OCI-LY1 (cell line): ENCODE measurements around the gene TAS1R1.
A peak's percentile ranks its signal among the peaks of the same experiment; 100 is the strongest.

Experiments
- H2AFZ ChIP-seq: fragments of 200-600 bp; sonication (generic), shearing (Covaris generic); 2 replicates; pipeline ENCODE4 v1.6.0; 2014; ENCODE audit warnings: antibody characterized with exemption, mild to moderate bottlenecking, low read length
- H3F3A ChIP-seq: fragments of 200-600 bp; sonication (generic), shearing (Covaris generic); 2 replicates; pipeline ENCODE4 v1.6.0; 2014; ENCODE audit warnings: mild to moderate bottlenecking, antibody characterized with exemption, low read length, moderate library complexity; ENCODE audit not compliant: insufficient read depth
- H3K27ac ChIP-seq: fragments of 200-600 bp; sonication (generic); 2 replicates; pipeline ENCODE4 v1.5.1; 2014; ENCODE audit warnings: low read length, mixed run types, mild to moderate bottlenecking, low read depth; ENCODE audit not compliant: poor library complexity, severe bottlenecking
- H3K27me3 ChIP-seq: fragments of 200-600 bp; sonication (generic); 2 replicates; pipeline ENCODE4 v1.6.0; 2014; ENCODE audit warnings: antibody characterized with exemption, mild to moderate bottlenecking, low read length, moderate library complexity; ENCODE audit not compliant: insufficient read depth
- H3K36me3 ChIP-seq: fragments of 200-600 bp; sonication (generic); 2 replicates; pipeline ENCODE4 v1.6.1; 2014; ENCODE audit warnings: mild to moderate bottlenecking, antibody characterized with exemption, low read length, moderate library complexity, mixed read lengths; ENCODE audit not compliant: insufficient read depth
- H3K4me1 ChIP-seq: fragments of 200-600 bp; sonication (generic); 2 replicates; pipeline ENCODE4 v1.5.1; 2014; ENCODE audit warnings: mild to moderate bottlenecking, low read length, moderate library complexity; ENCODE audit not compliant: insufficient read depth, severe bottlenecking
- H3K4me2 ChIP-seq: fragments of 200-600 bp; sonication (generic), shearing (Covaris generic); 2 replicates; pipeline ENCODE4 v1.6.1; 2014; ENCODE audit warnings: low read length
- H3K4me3 ChIP-seq: fragments of 200-600 bp; sonication (generic); 2 replicates; pipeline ENCODE4 v1.5.1; 2014; ENCODE audit warnings: low read length, low read depth, mild to moderate bottlenecking, mixed read lengths; ENCODE audit not compliant: poor library complexity, severe bottlenecking
- H3K79me2 ChIP-seq: fragments of 200-600 bp; shearing (Covaris generic); 2 replicates; pipeline ENCODE4 v1.6.1; 2016; ENCODE audit warnings: mixed run types, low read length, mixed read lengths; ENCODE audit not compliant: insufficient read depth
- H3K9ac ChIP-seq: fragments of 200-600 bp; sonication (generic), shearing (Covaris generic); 2 replicates; pipeline ENCODE4 v1.6.1; 2014; ENCODE audit warnings: mild to moderate bottlenecking, low read length, mixed read lengths
- H3K9me2 ChIP-seq: fragments of 200-600 bp; sonication (generic), shearing (Covaris generic); 2 replicates; pipeline ENCODE4 v1.6.1; 2014; ENCODE audit warnings: low read depth, mild to moderate bottlenecking, low read length, mixed read lengths
- H3K9me3 ChIP-seq: fragments of 200-600 bp; shearing (Covaris generic); 2 replicates; pipeline ENCODE4 v1.6.1; 2014; ENCODE audit warnings: low read length, mixed read lengths
- H4K20me1 ChIP-seq: fragments of 200-600 bp; sonication (generic), shearing (Covaris generic); 2 replicates; pipeline ENCODE4 v1.6.0; 2016; ENCODE audit warnings: mild to moderate bottlenecking, low read length; ENCODE audit not compliant: insufficient read depth
- EZH2 ChIP-seq: fragments of 200-600 bp; sonication (generic), shearing (Covaris generic); IDR thresholded peaks from 2 replicates; pipeline ENCODE4 v1.8.0; 2017; ENCODE audit warnings: borderline replicate concordance, mixed run types, mild to moderate bottlenecking, antibody characterized with exemption, low read length, moderate library complexity, mixed read lengths
- TF ChIP-seq, protein P1 (sequence below): fragments of 200-600 bp; sonication (generic), shearing (Covaris generic); IDR thresholded peaks from 2 replicates; pipeline ENCODE4 v1.5.1; 2017; ENCODE audit warnings: mild to moderate bottlenecking, antibody characterized with exemption, low read length, moderate library complexity, mixed read lengths

Gene TAS1R1

DNA sequence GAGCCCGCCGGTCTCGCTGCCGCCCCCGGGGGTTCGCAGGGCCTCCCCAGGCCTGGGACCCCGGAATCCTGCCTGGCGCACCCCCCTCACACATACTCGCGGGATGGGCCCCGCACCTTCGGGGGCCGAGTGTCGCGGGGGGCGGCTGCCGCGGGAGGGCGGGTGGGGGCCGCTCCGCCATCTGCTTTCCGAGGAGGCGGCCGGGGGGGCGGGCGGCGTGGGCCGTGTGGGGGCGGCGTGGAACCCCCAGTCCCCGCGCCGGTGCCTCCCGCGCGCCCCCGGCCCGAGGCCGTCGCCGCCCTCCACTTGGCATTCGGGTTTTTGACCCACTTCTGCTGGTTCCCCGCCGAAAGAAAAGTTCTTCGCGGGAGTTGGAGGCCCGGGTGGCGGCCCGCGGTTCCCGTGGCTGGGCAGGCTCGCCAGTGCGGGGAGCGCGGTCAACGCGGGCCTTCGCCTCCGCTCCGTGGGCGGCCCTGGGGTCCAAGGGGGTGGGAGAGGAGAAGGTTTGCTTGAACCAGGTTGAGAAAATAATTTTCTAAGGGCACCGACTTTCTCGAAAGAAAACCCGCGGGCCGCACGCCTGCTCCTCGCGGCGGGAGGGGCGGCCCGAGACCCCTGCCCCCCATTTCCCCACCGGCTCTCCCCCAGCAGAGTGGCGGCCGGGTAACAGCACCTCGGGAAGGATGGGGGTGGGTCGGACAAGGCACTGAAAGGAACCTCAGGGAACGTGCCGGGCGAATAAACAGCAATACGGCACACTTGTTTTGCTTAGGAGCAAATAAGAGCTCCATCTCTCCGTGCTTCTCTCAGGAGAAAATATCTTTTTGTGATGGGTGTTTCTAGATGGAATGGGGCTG, 60.0 kb downstream of the TAS1R1 start:
- H3K4me1 ChIP-seq, result peaks cover 22% of the 10 kb centered on the region
- TF ChIP-seq, protein P1, sequence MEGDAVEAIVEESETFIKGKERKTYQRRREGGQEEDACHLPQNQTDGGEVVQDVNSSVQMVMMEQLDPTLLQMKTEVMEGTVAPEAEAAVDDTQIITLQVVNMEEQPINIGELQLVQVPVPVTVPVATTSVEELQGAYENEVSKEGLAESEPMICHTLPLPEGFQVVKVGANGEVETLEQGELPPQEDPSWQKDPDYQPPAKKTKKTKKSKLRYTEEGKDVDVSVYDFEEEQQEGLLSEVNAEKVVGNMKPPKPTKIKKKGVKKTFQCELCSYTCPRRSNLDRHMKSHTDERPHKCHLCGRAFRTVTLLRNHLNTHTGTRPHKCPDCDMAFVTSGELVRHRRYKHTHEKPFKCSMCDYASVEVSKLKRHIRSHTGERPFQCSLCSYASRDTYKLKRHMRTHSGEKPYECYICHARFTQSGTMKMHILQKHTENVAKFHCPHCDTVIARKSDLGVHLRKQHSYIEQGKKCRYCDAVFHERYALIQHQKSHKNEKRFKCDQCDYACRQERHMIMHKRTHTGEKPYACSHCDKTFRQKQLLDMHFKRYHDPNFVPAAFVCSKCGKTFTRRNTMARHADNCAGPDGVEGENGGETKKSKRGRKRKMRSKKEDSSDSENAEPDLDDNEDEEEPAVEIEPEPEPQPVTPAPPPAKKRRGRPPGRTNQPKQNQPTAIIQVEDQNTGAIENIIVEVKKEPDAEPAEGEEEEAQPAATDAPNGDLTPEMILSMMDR, result no peak
- TF ChIP-seq EZH2, result no peak
- peak overlapping the region; percentile 84 for H3K4me2 ChIP-seq
- no peaks in the 10 kb centered on the region for H3K9me3 ChIP-seq
- no peaks in the 10 kb centered on the region for H3K9me2 ChIP-seq
- peak overlapping the region; percentile 73 for H3K9ac ChIP-seq
- H3K27me3 ChIP-seq, result no peaks in the 10 kb centered on the region
- H3K79me2 ChIP-seq, result peaks cover 20% of the 10 kb centered on the region
- H3K27ac ChIP-seq, result peak overlapping the region; percentile 70
- H3K4me3 ChIP-seq, result peak overlapping the region; percentile 99
- H3K36me3 ChIP-seq, result peaks cover 36% of the 10 kb centered on the region
- peaks cover 5% of the 10 kb centered on the region; the same call in 1 of the 2 replicates for H3F3A ChIP-seq
- H2AFZ ChIP-seq, result no peak overlapping the region
- no peaks in the 10 kb centered on the region for H4K20me1 ChIP-seq

DNA sequence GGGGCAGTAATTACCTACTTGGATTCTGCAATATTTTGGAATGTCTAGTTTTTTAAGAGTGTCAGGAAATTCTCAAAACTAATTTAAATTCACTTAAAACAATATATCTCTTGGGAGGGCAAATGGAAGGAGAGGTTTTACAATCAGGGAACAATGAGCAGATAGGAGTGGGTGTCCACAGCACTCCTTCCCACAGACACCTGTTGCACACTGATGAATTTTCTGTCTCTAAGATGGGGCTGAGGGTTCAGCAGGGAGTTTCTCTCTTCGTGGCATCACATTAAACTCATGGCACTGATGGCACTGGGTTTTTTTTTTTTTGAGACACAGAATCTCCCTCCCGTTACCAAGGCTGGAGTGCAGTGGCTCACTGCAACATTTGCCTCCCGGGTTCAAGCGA, 63.9 kb downstream of the TAS1R1 start:
- peaks cover 20% of the 10 kb centered on the region for H3K79me2 ChIP-seq

DNA sequence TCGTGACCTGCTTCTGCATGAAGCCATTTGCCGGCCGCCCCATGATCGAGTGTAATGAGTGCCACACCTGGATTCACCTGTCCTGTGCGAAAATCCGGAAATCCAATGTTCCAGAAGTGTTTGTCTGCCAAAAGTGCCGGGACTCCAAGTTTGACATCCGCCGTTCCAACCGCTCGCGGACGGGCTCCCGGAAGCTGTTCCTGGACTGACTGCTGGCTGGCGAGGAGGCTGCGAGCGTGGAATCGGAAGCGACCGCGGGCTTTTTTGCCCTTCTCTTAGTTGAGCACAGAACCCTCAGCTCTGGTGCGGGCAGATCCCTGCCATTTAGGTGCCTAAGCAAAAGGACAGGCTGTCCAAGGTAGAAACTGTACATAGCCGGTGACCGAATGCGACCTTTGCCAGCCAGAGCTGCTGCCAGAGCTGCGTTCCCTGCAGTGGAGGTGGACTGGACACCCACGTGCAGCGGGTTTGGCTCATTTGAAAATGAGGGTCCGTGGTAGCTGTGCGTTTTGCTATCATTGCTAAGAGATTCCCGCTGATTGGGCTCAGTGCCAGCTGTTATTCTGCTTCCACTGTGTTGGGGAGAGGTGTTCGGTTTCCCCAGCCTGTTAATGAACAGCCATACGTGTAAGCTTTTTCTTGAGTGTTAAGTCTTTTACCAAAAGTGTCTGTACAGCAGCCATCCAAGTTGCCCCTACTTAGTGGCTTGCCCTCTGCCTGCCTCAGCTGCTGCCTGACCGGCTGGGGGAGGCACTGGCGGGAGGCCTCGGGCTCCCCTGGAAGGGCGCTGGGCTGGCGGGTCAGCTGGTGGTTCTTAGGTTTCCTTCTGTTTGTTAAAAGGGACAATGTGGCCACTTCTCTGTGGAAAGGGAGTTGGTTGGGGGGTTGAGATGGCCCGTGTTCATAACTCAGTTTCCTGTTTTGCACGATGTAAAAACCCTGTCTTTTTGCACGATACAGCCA, 66.6 kb downstream of the TAS1R1 start:
- TF ChIP-seq EZH2, result no peak
- TF ChIP-seq, protein P1, result no peak

More for the DNA sequence above, 63.9 kb downstream of the TAS1R1 start:
- Histone ChIP-seq H3K36me3 (peaks cover 75% of the 10 kb centered on the region), H3K4me1 (peaks cover 11% of the 10 kb centered on the region), H3K9ac (no peak overlapping the region), H4K20me1 (no peaks in the 10 kb centered on the region), H3K4me3 (no peak overlapping the region), H3K9me3 (no peaks in the 10 kb centered on the region), H3F3A (peaks cover 5% of the 10 kb centered on the region; the same call in 1 of the 2 replicates), H3K9me2 (no peaks in the 10 kb centered on the region), H2AFZ (no peak overlapping the region), H3K27me3 (no peaks in the 10 kb centered on the region), H3K27ac (no peak overlapping the region), H3K4me2 (no peak overlapping the region)
- TF ChIP-seq, protein P1, result no peak
- TF ChIP-seq EZH2, result no peak

More for the DNA sequence above, 66.6 kb downstream of the TAS1R1 start:
- peaks cover 3% of the 10 kb centered on the region; the same call in 1 of the 2 replicates for H3F3A ChIP-seq
- no peak overlapping the region for H2AFZ ChIP-seq
- H3K9me3 ChIP-seq, result no peaks in the 10 kb centered on the region
- peaks cover 22% of the 10 kb centered on the region for H3K4me1 ChIP-seq
- no peak overlapping the region for H3K9ac ChIP-seq
- no peaks in the 10 kb centered on the region for H3K9me2 ChIP-seq
- H3K4me3 ChIP-seq, result no peak overlapping the region
- peaks cover 5% of the 10 kb centered on the region for H3K79me2 ChIP-seq
- no peaks in the 10 kb centered on the region for H3K27me3 ChIP-seq
- H3K27ac ChIP-seq, result no peak overlapping the region
- no peak overlapping the region for H3K4me2 ChIP-seq
- peaks cover 80% of the 10 kb centered on the region for H3K36me3 ChIP-seq
- no peaks in the 10 kb centered on the region for H4K20me1 ChIP-seq
